Fibroblast of the conjunctiva (primary cell): Measurements from ENCODE around the gene CTNNBIP1.
"Not testable (repeated sequence)": the region's sequence is repeated elsewhere in the genome, so short reads cannot be mapped to it uniquely, and the experiment has no call there.

ENCODE experiments used
- DNase-seq: peaks from one replicate; pipeline ENCODE4 v3.0.0-alpha.2; 2010; ENCODE audit warnings: low read depth

The CTNNBIP1 gene

GRCh38 chr1:9827558-9828185, 82.4 kb downstream of the CTNNBIP1 start:
- DNase-seq, result no peak

GRCh38 chr1:9826616-9827015, 83.5 kb downstream of the CTNNBIP1 start:
- no peak for DNase-seq

GRCh38 chr1:9826087-9826486, 84.0 kb downstream of the CTNNBIP1 start:
- no peak for DNase-seq

- peak; percentile 32 for DNase-seq
Observed at GRCh38 chr1:9825093-9826074, 84.7 kb downstream of the CTNNBIP1 start.

GRCh38 chr1:9824702-9825089, 85.4 kb downstream of the CTNNBIP1 start:
- DNase-seq, result no peak

GRCh38 chr1:9823943-9824701, 85.9 kb downstream of the CTNNBIP1 start, which contains the start of gene CLSTN1:
Gene CLSTN1 (minus strand): TSS chr1:9823965. CDS start chr1:9823733, 232 bp downstream.
- DNase-seq, result peak; percentile 59

GRCh38 chr1:9823693-9823942, 86.5 kb downstream of the CTNNBIP1 start:
- DNase-seq, result no peak

- no peak for DNase-seq
Observed at GRCh38 chr1:9822897-9823692, 87.0 kb downstream of the CTNNBIP1 start.

- DNase-seq, result no peak
Observed at GRCh38 chr1:9822490-9822889, 87.6 kb downstream of the CTNNBIP1 start.

GRCh38 chr1:9821710-9822109, 88.4 kb downstream of the CTNNBIP1 start:
- DNase-seq, result no peak

- no peak for DNase-seq
Observed at GRCh38 chr1:9820521-9820920, 89.5 kb downstream of the CTNNBIP1 start.

- DNase-seq, result no peak
Observed at GRCh38 chr1:9817734-9818133, 92.3 kb downstream of the CTNNBIP1 start.

GRCh38 chr1:9816199-9816598, 93.9 kb downstream of the CTNNBIP1 start:
- DNase-seq, result peak; percentile 56

- DNase-seq, result no peak
Observed at GRCh38 chr1:9815150-9815549, 94.9 kb downstream of the CTNNBIP1 start.

- DNase-seq, result no peak
Observed at GRCh38 chr1:9814619-9815018, 95.5 kb downstream of the CTNNBIP1 start.

- no peak for DNase-seq
Observed at GRCh38 chr1:9811239-9811966, 98.7 kb downstream of the CTNNBIP1 start.

- DNase-seq, result no peak
Observed at GRCh38 chr1:9809100-9809510, 101.0 kb downstream of the CTNNBIP1 start.

- no peak for DNase-seq
Observed at GRCh38 chr1:9808459-9808858, 101.6 kb downstream of the CTNNBIP1 start.

GRCh38 chr1:9807541-9807940, 102.5 kb downstream of the CTNNBIP1 start:
- DNase-seq, result no peak

- not testable (repeated sequence) for DNase-seq
Observed at GRCh38 chr1:9805972-9806371, 104.1 kb downstream of the CTNNBIP1 start.

GRCh38 chr1:9805006-9805508, 105.0 kb downstream of the CTNNBIP1 start:
- DNase-seq, result no peak
